Measurements from ENCODE around the gene PNLIPRP3. TPM values are rescaled to one million over a fixed set of nuclear protein-coding genes. Genes with fewer than 3 reads are reported as not detected.

PNLIPRP3 gene
- total and polyA plus RNA-seq, 4 experiments from 2014 or later = not detected

DNA sequence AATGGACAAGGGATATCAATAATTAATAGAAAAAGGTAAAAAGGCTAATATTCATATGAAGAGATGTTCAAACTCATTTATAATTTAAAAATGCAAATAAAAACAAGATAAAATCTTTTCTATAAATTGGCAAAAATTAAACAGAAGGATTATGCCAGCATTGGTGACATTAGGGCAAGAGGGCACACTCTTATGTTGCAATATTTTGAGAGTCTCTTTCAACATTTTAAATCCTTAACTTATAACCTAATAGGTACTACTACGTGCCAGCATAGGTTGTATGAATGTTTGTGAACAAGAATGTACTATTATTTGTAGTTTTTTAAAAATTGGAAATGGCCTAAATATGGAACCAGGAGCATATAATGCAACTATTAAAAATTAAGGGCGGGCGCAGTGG is 24.8 kb upstream of the PNLIPRP3 start:
- H3K4me1 Mint-ChIP-seq = no peaks in the 10 kb centered on the region
- H3K27me3 Mint-ChIP-seq = no peaks in the 10 kb centered on the region
- Histone ChIP-seq H3K9me3 (ENCODE audit: control insufficient read depth in 1 of 2, low read length in 2 of 2) (no peaks in the 10 kb centered on the region), H3K27me3 (ENCODE audit: insufficient read depth, low read length) (no peaks in the 10 kb centered on the region), H3K4me3 (ENCODE audit: low read length in 2 of 2) (no peak overlapping the region), H3K27ac (ENCODE audit: low read depth, low read length) (no peak overlapping the region), H3K36me3 (ENCODE audit: insufficient read depth, low read length) (no peaks in the 10 kb centered on the region), H3K4me1 (ENCODE audit: insufficient read depth, low read length) (no peaks in the 10 kb centered on the region)
- H3K9me3 Mint-ChIP-seq = peaks cover 0 to 3% (median 0%) of the 10 kb centered on the region in 8 donors
- POLR2A ChIA-PET (ENCODE audit: partially characterized antibody) = no interaction called here
- H3K4me3 Mint-ChIP-seq = no peak overlapping the region
- no peak overlapping the region for H3K27ac Mint-ChIP-seq
- intact Hi-C loops (cut with micrococcal nuclease) = no loop called here
- no peaks in the 10 kb centered on the region for H3K36me3 Mint-ChIP-seq
- no peak for DNase-seq
- CTCF ChIA-PET (ENCODE audit: partially characterized antibody) = no interaction called here

- H3K9me3 ChIP-seq (ENCODE audit: control insufficient read depth in 1 of 2, low read length in 2 of 2) = no peaks in the 10 kb centered on the region
- intact Hi-C loops (cut with micrococcal nuclease) = no loop called here
- no peak overlapping the region for H3K27ac Mint-ChIP-seq
Measured at GRCh38 chr10:116403740-116404250, 23.9 kb upstream of the PNLIPRP3 start.

GRCh38 chr10:116408719-116409118 is 18.9 kb upstream of the PNLIPRP3 start:
- ChIA-PET CTCF (ENCODE audit: partially characterized antibody) (no interaction called here), POLR2A (ENCODE audit: partially characterized antibody) (no interaction called here)
- H3K27ac Mint-ChIP-seq = no peak overlapping the region
- H3K4me3 ChIP-seq (ENCODE audit: low read length in 2 of 2) = no peak overlapping the region
- H3K4me1 Mint-ChIP-seq = no peaks in the 10 kb centered on the region
- peaks cover 0 to 3% (median 0%) of the 10 kb centered on the region in 8 donors for H3K9me3 Mint-ChIP-seq
- intact Hi-C loops (cut with micrococcal nuclease) = no loop called here
- DNase-seq = no peak
- H3K27ac ChIP-seq (ENCODE audit: low read depth, low read length) = no peak overlapping the region
- H3K27me3 Mint-ChIP-seq = no peaks in the 10 kb centered on the region
- no peaks in the 10 kb centered on the region for H3K9me3 ChIP-seq (ENCODE audit: control insufficient read depth in 1 of 2, low read length in 2 of 2)
- no peak overlapping the region for H3K4me3 Mint-ChIP-seq
- no peaks in the 10 kb centered on the region for H3K36me3 ChIP-seq (ENCODE audit: insufficient read depth, low read length)
- no peaks in the 10 kb centered on the region for H3K4me1 ChIP-seq (ENCODE audit: insufficient read depth, low read length)
- no peaks in the 10 kb centered on the region for H3K36me3 Mint-ChIP-seq
- no peaks in the 10 kb centered on the region for H3K27me3 ChIP-seq (ENCODE audit: insufficient read depth, low read length)

More at GRCh38 chr10:116403740-116404250, 23.9 kb upstream of the PNLIPRP3 start:
- H3K27me3 Mint-ChIP-seq = no peaks in the 10 kb centered on the region
- Histone ChIP-seq H3K27ac (ENCODE audit: low read depth, low read length) (no peak overlapping the region), H3K27me3 (ENCODE audit: insufficient read depth, low read length) (no peaks in the 10 kb centered on the region), H3K4me1 (ENCODE audit: insufficient read depth, low read length) (no peaks in the 10 kb centered on the region), H3K4me3 (ENCODE audit: low read length in 2 of 2) (no peak overlapping the region), H3K36me3 (ENCODE audit: insufficient read depth, low read length) (no peaks in the 10 kb centered on the region)
- CTCF ChIA-PET (ENCODE audit: partially characterized antibody) = no interaction called here
- H3K4me3 Mint-ChIP-seq = no peak overlapping the region
- peaks cover 0 to 3% (median 0%) of the 10 kb centered on the region in 8 donors for H3K9me3 Mint-ChIP-seq
- no peaks in the 10 kb centered on the region for H3K36me3 Mint-ChIP-seq
- DNase-seq = no peak
- no peaks in the 10 kb centered on the region for H3K4me1 Mint-ChIP-seq
- POLR2A ChIA-PET (ENCODE audit: partially characterized antibody) = no interaction called here

- Mint-ChIP-seq H3K4me3 (no peak overlapping the region), H3K4me1 (no peaks in the 10 kb centered on the region), H3K27ac (no peak overlapping the region), H3K9me3 (peaks cover 0 to 3% (median 0%) of the 10 kb centered on the region in 8 donors), H3K36me3 (no peaks in the 10 kb centered on the region), H3K27me3 (no peaks in the 10 kb centered on the region)
- Histone ChIP-seq H3K9me3 (ENCODE audit: control insufficient read depth in 1 of 2, low read length in 2 of 2) (no peaks in the 10 kb centered on the region), H3K27me3 (ENCODE audit: insufficient read depth, low read length) (no peaks in the 10 kb centered on the region), H3K27ac (ENCODE audit: low read depth, low read length) (no peak overlapping the region), H3K4me3 (ENCODE audit: low read length in 2 of 2) (no peak overlapping the region), H3K4me1 (ENCODE audit: insufficient read depth, low read length) (no peaks in the 10 kb centered on the region), H3K36me3 (ENCODE audit: insufficient read depth, low read length) (no peaks in the 10 kb centered on the region)
- no peak for DNase-seq
- POLR2A ChIA-PET (ENCODE audit: partially characterized antibody) = no interaction called here
- intact Hi-C loops (cut with micrococcal nuclease) = no loop called here
- CTCF ChIA-PET (ENCODE audit: partially characterized antibody) = no interaction called here
Measured at GRCh38 chr10:116410351-116410750, 17.3 kb upstream of the PNLIPRP3 start.

DNA sequence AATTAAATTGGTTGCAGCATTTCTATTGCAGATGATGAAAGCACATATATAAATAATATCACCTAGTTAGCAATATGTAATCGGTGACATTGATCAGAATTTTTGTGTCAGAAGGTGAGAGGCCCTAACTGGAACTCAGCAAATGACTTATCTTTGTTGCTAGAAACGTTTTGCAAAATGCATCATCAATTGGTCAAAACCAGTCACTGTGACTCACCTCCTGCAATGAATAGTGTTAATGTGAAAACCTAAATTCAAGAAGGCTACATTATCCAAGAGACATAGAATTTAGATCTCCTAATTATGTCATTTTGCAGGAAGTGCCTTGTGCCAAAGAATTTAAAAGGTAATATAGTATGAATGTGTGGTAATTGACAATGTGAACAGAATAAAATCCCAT is 9.8 kb upstream of the PNLIPRP3 start:
- Histone ChIP-seq H3K27ac (ENCODE audit: low read depth, low read length) (no peak overlapping the region), H3K36me3 (ENCODE audit: insufficient read depth, low read length) (no peaks in the 10 kb centered on the region), H3K27me3 (ENCODE audit: insufficient read depth, low read length) (no peaks in the 10 kb centered on the region), H3K4me3 (ENCODE audit: low read length in 2 of 2) (no peak overlapping the region), H3K9me3 (ENCODE audit: control insufficient read depth in 1 of 2, low read length in 2 of 2) (no peaks in the 10 kb centered on the region), H3K4me1 (ENCODE audit: insufficient read depth, low read length) (no peaks in the 10 kb centered on the region)
- intact Hi-C loops (cut with micrococcal nuclease) = no loop called here
- Mint-ChIP-seq H3K27me3 (no peaks in the 10 kb centered on the region), H3K27ac (no peak overlapping the region), H3K4me3 (no peak overlapping the region), H3K9me3 (peaks cover 0 to 3% (median 0%) of the 10 kb centered on the region in 8 donors), H3K4me1 (no peaks in the 10 kb centered on the region), H3K36me3 (no peaks in the 10 kb centered on the region)
- CTCF ChIA-PET (ENCODE audit: partially characterized antibody) = no interaction called here
- no peak for DNase-seq
- POLR2A ChIA-PET (ENCODE audit: partially characterized antibody) = no interaction called here

GRCh38 chr10:116418389-116418788 is 9.3 kb upstream of the PNLIPRP3 start:
- intact Hi-C loops (cut with micrococcal nuclease) = no loop called here
- Mint-ChIP-seq H3K4me1 (no peaks in the 10 kb centered on the region), H3K27ac (no peak overlapping the region), H3K27me3 (no peaks in the 10 kb centered on the region), H3K9me3 (peaks cover 0 to 2% (median 0%) of the 10 kb centered on the region in 8 donors), H3K36me3 (no peaks in the 10 kb centered on the region), H3K4me3 (no peak overlapping the region)
- H3K36me3 ChIP-seq (ENCODE audit: insufficient read depth, low read length) = no peaks in the 10 kb centered on the region
- no peak overlapping the region for H3K4me3 ChIP-seq (ENCODE audit: low read length in 2 of 2)
- DNase-seq = no peak
- CTCF ChIA-PET (ENCODE audit: partially characterized antibody) = no interaction called here
- H3K4me1 ChIP-seq (ENCODE audit: insufficient read depth, low read length) = no peaks in the 10 kb centered on the region
- no peaks in the 10 kb centered on the region for H3K9me3 ChIP-seq (ENCODE audit: control insufficient read depth in 1 of 2, low read length in 2 of 2)
- no peak overlapping the region for H3K27ac ChIP-seq (ENCODE audit: low read depth, low read length)
- POLR2A ChIA-PET (ENCODE audit: partially characterized antibody) = no interaction called here
- H3K27me3 ChIP-seq (ENCODE audit: insufficient read depth, low read length) = no peaks in the 10 kb centered on the region

DNA sequence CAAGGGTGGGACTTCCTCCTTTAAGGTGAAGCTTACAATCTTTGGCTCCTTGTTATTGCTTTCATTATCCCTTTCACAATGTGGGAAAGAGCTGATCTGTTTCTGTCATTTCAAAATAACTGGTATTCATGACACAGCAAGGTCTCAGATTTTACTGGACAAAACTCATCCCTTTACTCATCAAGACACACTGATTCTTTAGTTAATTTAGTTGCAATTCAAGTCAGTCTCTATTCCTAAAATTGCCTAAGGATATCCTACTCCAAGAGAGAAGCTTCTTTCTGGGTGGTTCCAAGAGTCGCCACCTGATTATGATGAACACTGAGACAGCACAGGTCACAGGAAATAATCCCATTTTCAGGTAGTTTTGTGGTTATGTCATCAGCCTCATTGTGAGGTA is 5.8 kb upstream of the PNLIPRP3 start:
- Mint-ChIP-seq H3K36me3 (no peaks in the 10 kb centered on the region), H3K9me3 (no peaks in the 10 kb centered on the region), H3K27me3 (peaks cover 0 to 2% of the 10 kb centered on the region in 2 donors), H3K4me1 (no peaks in the 10 kb centered on the region), H3K27ac (no peak overlapping the region), H3K4me3 (no peak overlapping the region)
- no peak for DNase-seq
- ChIA-PET CTCF (ENCODE audit: partially characterized antibody) (no interaction called here), POLR2A (ENCODE audit: partially characterized antibody) (no interaction called here)
- Histone ChIP-seq H3K36me3 (ENCODE audit: insufficient read depth, low read length) (no peaks in the 10 kb centered on the region), H3K27me3 (ENCODE audit: insufficient read depth, low read length) (no peaks in the 10 kb centered on the region), H3K4me1 (ENCODE audit: insufficient read depth, low read length) (no peaks in the 10 kb centered on the region), H3K4me3 (ENCODE audit: low read length in 2 of 2) (no peak overlapping the region), H3K9me3 (ENCODE audit: control insufficient read depth in 1 of 2, low read length in 2 of 2) (no peaks in the 10 kb centered on the region), H3K27ac (ENCODE audit: low read depth, low read length) (no peak overlapping the region)
- intact Hi-C loops (cut with micrococcal nuclease) = no loop called here

Measured in CD4-positive, alpha-beta memory T cell (primary cell).